H1 (cell line): ENCODE measurements around the gene SCAMP5. TPM values are rescaled to one million over a fixed set of nuclear protein-coding genes. Genes with fewer than 3 reads are reported as not detected.

Experiments
- CTCF ChIA-PET: fragments of 300-600 bp; sonication (Branson Sonifier 250); formaldehyde crosslinking; loops from one replicate; lab custom pipeline; 2021; ENCODE audit not compliant: partially characterized antibody; lab: Charles Lee
- POLR2A ChIA-PET: fragments of 300-600 bp; sonication (Branson Sonifier 250); formaldehyde crosslinking; loops from one replicate; lab custom pipeline; 2021; ENCODE audit warnings: inconsistent platforms; ENCODE audit not compliant: partially characterized antibody; lab: Charles Lee
- DNase-seq, 2 experiments: peaks; one replicate each; pipeline versions ENCODE4 v3.0.0 to v3.0.0-alpha.2; 2010 to 2022; ENCODE audit warnings: low spot score in 2 of 2, low read depth in 1 of 2, mixed read lengths in 1 of 2
- FAIRE-seq: peaks from 2 replicates; lab custom pipeline; 2011; peaks lifted over from hg19 to GRCh38; lab: Jason Lieb, UNC
- H2AFZ ChIP-seq: 2 replicates; pipeline ENCODE4 v1.8.1; 2012; ENCODE audit warnings: low read length, inconsistent platforms
- H2AK5ac ChIP-seq: 2 replicates; pipeline ENCODE4 v1.6.1; 2013; ENCODE audit warnings: low read depth, low read length
- H2BK120ac ChIP-seq: replicated peaks from 2 replicates; pipeline ENCODE3; 2013; ENCODE audit warnings: low read depth, low read length, inconsistent platforms
- H2BK12ac ChIP-seq: 2 replicates; pipeline ENCODE4 v1.6.1; 2013; ENCODE audit warnings: low read depth, low read length
- H2BK15ac ChIP-seq: 2 replicates; pipeline ENCODE4 v1.6.1; 2013; ENCODE audit warnings: low read length
- H2BK20ac ChIP-seq: 2 replicates; pipeline ENCODE4 v1.6.1; 2013; ENCODE audit warnings: low read length
- H2BK5ac ChIP-seq: 2 replicates; pipeline ENCODE4 v1.6.1; 2013; ENCODE audit warnings: low read depth, low read length
- H3K14ac ChIP-seq: 2 replicates; pipeline ENCODE4 v1.6.1; 2013; ENCODE audit warnings: inconsistent platforms; ENCODE audit not compliant: insufficient read length
- H3K18ac ChIP-seq: 2 replicates; pipeline ENCODE4 v1.6.1; 2013; ENCODE audit warnings: low read length; ENCODE audit errors: extremely low read depth
- H3K23ac ChIP-seq: 2 replicates; pipeline ENCODE4 v1.6.1; 2013; ENCODE audit warnings: inconsistent platforms; ENCODE audit not compliant: insufficient read length
- H3K23me2 ChIP-seq: 2 replicates; pipeline ENCODE4 v1.6.1; 2013; ENCODE audit warnings: low read depth, low read length
- H3K27ac ChIP-seq: 2 replicates; pipeline ENCODE4 v1.6.1; 2011; ENCODE audit warnings: low read depth, low read length, inconsistent platforms
- H3K27me3 ChIP-seq, 4 experiments: replicated peaks in 1 of 4; 1 replicate in 1 of 4; 2 replicates in 3 of 4; pipeline versions ENCODE4 v1.6.1 to v1.8.1; 2011 to 2013; ENCODE audit warnings: low read length in 3 of 4, mild to moderate bottlenecking in 3 of 4, inconsistent platforms in 2 of 4, mixed read lengths in 2 of 4, moderate library complexity in 1 of 4; ENCODE audit not compliant: control insufficient read depth in 3 of 4, insufficient read depth in 3 of 4; ENCODE audit errors: extremely low read depth in 1 of 4
- H3K36me3 ChIP-seq, 4 experiments: 2 replicates each; pipeline versions ENCODE4 v1.6.1 to v1.8.1; 2011 to 2013; ENCODE audit warnings: mild to moderate bottlenecking in 4 of 4, low read length in 3 of 4, moderate library complexity in 2 of 4, control low read depth in 1 of 4, inconsistent platforms in 1 of 4; ENCODE audit not compliant: insufficient read depth in 4 of 4, control insufficient read depth in 2 of 4
- H3K4ac ChIP-seq: replicated peaks from 2 replicates; pipeline ENCODE3; 2013; ENCODE audit warnings: low read length, low read depth, mixed read lengths, inconsistent platforms; ENCODE audit not compliant: insufficient read length
- H3K4me1 ChIP-seq, 4 experiments: replicated peaks in 1 of 4; 1 replicate in 1 of 4; 2 replicates in 3 of 4; pipeline versions ENCODE4 v1.6.1 to v1.8.1; 2011 to 2013; ENCODE audit warnings: low read length in 3 of 4, inconsistent platforms in 2 of 4, mixed read lengths in 1 of 4; ENCODE audit not compliant: insufficient read depth in 4 of 4, control insufficient read depth in 3 of 4
- H3K4me2 ChIP-seq, 2 experiments: 2 replicates each; pipeline versions ENCODE4 v1.6.1 to v1.8.1; 2011 to 2013; ENCODE audit warnings: low read depth in 2 of 2, low read length in 2 of 2, control low read depth in 1 of 2, inconsistent platforms in 1 of 2, mild to moderate bottlenecking in 1 of 2; ENCODE audit not compliant: insufficient read depth in 1 of 2
- H3K4me3 ChIP-seq, 4 experiments: fragments of 200-600, 300-600 bp in 1 of 4; sonication (generic), shearing (Covaris generic), sonication (Bioruptor Twin) in 1 of 4; 2 replicates each; pipeline versions ENCODE4 v1.5.1 to v1.8.1; 2011 to 2016; ENCODE audit warnings: low read length in 4 of 4, low read depth in 3 of 4, control low read depth in 2 of 4, inconsistent platforms in 2 of 4, mild to moderate bottlenecking in 2 of 4, mixed read lengths in 1 of 4, moderate library complexity in 1 of 4; ENCODE audit not compliant: insufficient read depth in 2 of 4; ENCODE audit errors: extremely low read depth in 1 of 4
- H3K56ac ChIP-seq: replicated peaks from 2 replicates; pipeline ENCODE3; 2013; ENCODE audit warnings: low read depth, mild to moderate bottlenecking, mixed read lengths, low read length, inconsistent platforms; ENCODE audit not compliant: insufficient read length
- H3K79me1 ChIP-seq: 2 replicates; pipeline ENCODE4 v1.6.1; 2013; ENCODE audit warnings: low read depth, low read length, control low read depth
- H3K79me2 ChIP-seq, 2 experiments: 2 replicates each; pipeline versions ENCODE4 v1.6.1 to v1.8.1; 2012 to 2013; ENCODE audit warnings: low read length in 2 of 2, mild to moderate bottlenecking in 2 of 2, inconsistent platforms in 1 of 2; ENCODE audit not compliant: insufficient read depth in 2 of 2, control insufficient read depth in 1 of 2
- H3K9ac ChIP-seq, 4 experiments: replicated peaks in 1 of 4; 1 replicate in 1 of 4; 2 replicates in 3 of 4; pipeline versions ENCODE4 v1.6.1 to v1.8.1; 2011 to 2013; ENCODE audit warnings: low read depth in 3 of 4, low read length in 3 of 4, control low read depth in 2 of 4, mild to moderate bottlenecking in 2 of 4, moderate library complexity in 2 of 4, inconsistent platforms in 1 of 4; ENCODE audit errors: extremely low read depth in 1 of 4
- H3K9me3 ChIP-seq, 2 experiments: 2 replicates each; pipeline versions ENCODE4 v1.6.1 to v1.8.1; 2012 to 2013; ENCODE audit warnings: mild to moderate bottlenecking in 2 of 2, moderate library complexity in 2 of 2, control low read depth in 1 of 2, inconsistent platforms in 1 of 2, low read depth in 1 of 2, low read length in 1 of 2, mixed read lengths in 1 of 2; ENCODE audit not compliant: insufficient read depth in 2 of 2
- H4K20me1 ChIP-seq, 2 experiments: replicated peaks in 1 of 2; 2 replicates each; pipeline versions ENCODE3 to v1.8.1; 2011 to 2013; ENCODE audit warnings: inconsistent platforms in 2 of 2, low read length in 2 of 2, mild to moderate bottlenecking in 1 of 2; ENCODE audit not compliant: insufficient read depth in 2 of 2, control insufficient read depth in 1 of 2
- H4K5ac ChIP-seq: 2 replicates; pipeline ENCODE4 v1.6.1; 2013; ENCODE audit warnings: low read length, low read depth, mixed read lengths, inconsistent platforms; ENCODE audit not compliant: insufficient read length
- H4K8ac ChIP-seq: 2 replicates; pipeline ENCODE4 v1.8.0; 2013; ENCODE audit warnings: mild to moderate bottlenecking, moderate library complexity, low read length, inconsistent platforms; ENCODE audit not compliant: insufficient read depth; ENCODE audit errors: extremely low read depth
- H4K91ac ChIP-seq: replicated peaks from 2 replicates; pipeline ENCODE3; 2013; ENCODE audit warnings: low read length, mixed read lengths, inconsistent platforms; ENCODE audit not compliant: insufficient read length
- ASH2L ChIP-seq: fragments of 200-600, 300-600 bp; sonication (generic); IDR thresholded peaks from one replicate; pipeline ENCODE4 v1.7.1; 2017; ENCODE audit warnings: low read length
- BACH1 ChIP-seq: IDR thresholded peaks from 2 replicates; pipeline ENCODE4 v1.6.1; 2012; ENCODE audit warnings: low read length, improper control_type of control experiment
- CBX5 ChIP-seq: fragments of 300-800, 300-1000 bp; sonication (generic); IDR thresholded peaks from 2 replicates; pipeline ENCODE4 v1.7.1; 2016; ENCODE audit warnings: antibody characterized with exemption, low read length, low read depth
- CEBPB ChIP-seq: IDR thresholded peaks from 2 replicates; pipeline ENCODE4 v1.6.1; 2012; ENCODE audit warnings: low read depth, low read length
- CREB1 ChIP-seq: IDR thresholded peaks from 2 replicates; pipeline ENCODE4 v1.6.1; 2012; ENCODE audit warnings: inconsistent platforms
- FOSL1 ChIP-seq: IDR thresholded peaks from 2 replicates; pipeline ENCODE4 v1.6.1; 2011; ENCODE audit warnings: mild to moderate bottlenecking, low read depth, low read length, moderate library complexity; ENCODE audit not compliant: insufficient read depth
- KDM4A ChIP-seq: IDR thresholded peaks from one replicate; pipeline ENCODE4 v1.7.1; 2012; ENCODE audit warnings: low read depth, mild to moderate bottlenecking, moderate library complexity, low read length, inconsistent platforms; ENCODE audit not compliant: severe bottlenecking
- SAP30 ChIP-seq: fragments of 300-600 bp; sonication (generic); IDR thresholded peaks from 2 replicates; pipeline ENCODE4 v1.7.1; 2012; ENCODE audit warnings: low read length, moderate library complexity, mild to moderate bottlenecking, inconsistent platforms; ENCODE audit not compliant: insufficient read depth, insufficient replicate concordance
- SIRT6 ChIP-seq: IDR thresholded peaks from one replicate; pipeline ENCODE4 v1.7.1; 2012; ENCODE audit warnings: low read length, inconsistent platforms
- TBP ChIP-seq: IDR thresholded peaks from 2 replicates; pipeline ENCODE4 v1.6.1; 2011; ENCODE audit warnings: low read depth, low read length, improper control_type of control experiment
- YY1 ChIP-seq: IDR thresholded peaks from 2 replicates; pipeline ENCODE4 v1.6.1; 2011; ENCODE audit warnings: low read depth, mild to moderate bottlenecking, low read length
- WGBS, 2 experiments: shearing (Covaris generic) in 1 of 2; methylation state at CpG; one replicate each; pipeline versions ENCODE4 v1.1.6 to v1.1.7; 2013 to 2015; ENCODE audit warnings: low lambda C conversion rate in 2 of 2, mixed read lengths in 2 of 2, inconsistent platforms in 1 of 2, low coverage in 1 of 2, missing lambda C conversion rate in 1 of 2; ENCODE audit not compliant: insufficient replicate concordance in 2 of 2, insufficient coverage in 1 of 2, insufficient read length in 1 of 2; ENCODE audit errors: extremely low coverage in 1 of 2, missing lambda C conversion rate in 1 of 2; 5-methylcytosine and 5-hydroxymethylcytosine counted together
- polyA plus RNA-seq, 7 experiments: library from polyadenylated mRNA; depleted of rRNA in 3 of 7; stranded (reverse) in 5 of 7; unstranded in 2 of 7; fragments of >200 nt in 5 of 7; fragments of 200-250 nt in 2 of 7; gene quantifications; 1 replicate in 5 of 7; 2 replicates in 1 of 7; 4 replicates in 1 of 7; pipeline versions ENCODE4 v1.2.1 to v1.2.3, GENCODE V29; 2011 to 2013; ENCODE audit warnings: missing spikeins in 2 of 7, mixed read lengths in 2 of 7
- total RNA-seq: library from RNA; stranded (reverse); fragmentation: NEBNext Ultra II Directional; extraction: Animal tissue kit (Norgen Biotek cat#: 25700); gene quantifications from 2 replicates; pipeline ENCODE4 v1.2.1, GENCODE V29; 2021
- TF ChIP-seq, protein P1 (sequence below): IDR thresholded peaks from 2 replicates; pipeline ENCODE4 v1.6.1; 2012; ENCODE audit warnings: inconsistent platforms

Gene SCAMP5
- total and polyA plus RNA-seq, 2 of the 8 experiments (the other 6 are each of a cell fraction or from before 2014, with no cell fraction given) = 55.4 to 94.7 TPM

- no peak overlapping the region for H2BK15ac ChIP-seq
- no peak overlapping the region for H4K8ac ChIP-seq
- CTCF ChIA-PET = interaction anchor here (0.7 to 1.7 kb wide), 4 partner anchors 13 to 255 kb away, joined by 3 to 7 read pairs (median 4); no protein-coding TSS in a partner anchor
- TF ChIP-seq CREB1 = no peak
- TF ChIP-seq BACH1 = no peak
- no peak for TF ChIP-seq ASH2L
- TF ChIP-seq, protein P1, sequence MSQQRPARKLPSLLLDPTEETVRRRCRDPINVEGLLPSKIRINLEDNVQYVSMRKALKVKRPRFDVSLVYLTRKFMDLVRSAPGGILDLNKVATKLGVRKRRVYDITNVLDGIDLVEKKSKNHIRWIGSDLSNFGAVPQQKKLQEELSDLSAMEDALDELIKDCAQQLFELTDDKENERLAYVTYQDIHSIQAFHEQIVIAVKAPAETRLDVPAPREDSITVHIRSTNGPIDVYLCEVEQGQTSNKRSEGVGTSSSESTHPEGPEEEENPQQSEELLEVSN = no peak
- no peak for TF ChIP-seq SAP30
- no peak for TF ChIP-seq CBX5
- no peak for TF ChIP-seq KDM4A
- no peak for TF ChIP-seq YY1
- no peak for TF ChIP-seq SIRT6
- no peak for TF ChIP-seq FOSL1
- TF ChIP-seq TBP = no peak
- TF ChIP-seq CEBPB = no peak
Observed at GRCh38 chr15:75052972-75053747, 57.8 kb downstream of the SCAMP5 start.

More at GRCh38 chr15:75052972-75053747, 57.8 kb downstream of the SCAMP5 start:
- H3K23me2 ChIP-seq = no peaks in the 10 kb centered on the region
- no peak overlapping the region for H2BK20ac ChIP-seq
- WGBS, 2 experiments = 89% methylated on average over 4 of the region's 5 CpGs; no CpG with 5 or more reads in 1 of the 2 experiments
- no peak overlapping the region for H3K18ac ChIP-seq
- no peaks in the 10 kb centered on the region for H3K9me3 ChIP-seq
- H3K27ac ChIP-seq = no peak overlapping the region
- no peak overlapping the region for H2BK5ac ChIP-seq
- H3K23ac ChIP-seq = no peak overlapping the region
- H3K9ac ChIP-seq = no peak overlapping the region
- no peaks in the 10 kb centered on the region for H3K27me3 ChIP-seq
- H3K4ac ChIP-seq = no peak overlapping the region
- DNase-seq = no peak
- H3K36me3 ChIP-seq = no peaks in the 10 kb centered on the region; a peak in 1 of 8 replicates
- no peak for FAIRE-seq
- H3K56ac ChIP-seq = no peak overlapping the region
- H3K4me2 ChIP-seq = no peak overlapping the region
- H2BK12ac ChIP-seq = no peak overlapping the region
- no peak overlapping the region for H4K5ac ChIP-seq
- H2BK120ac ChIP-seq = no peak overlapping the region
- H3K79me2 ChIP-seq = no peaks in the 10 kb centered on the region
- no peak overlapping the region for H4K91ac ChIP-seq
- H3K4me3 ChIP-seq = no peak overlapping the region
- no peak overlapping the region for H2AK5ac ChIP-seq
- no peak overlapping the region for H2AFZ ChIP-seq
- H3K79me1 ChIP-seq = no peaks in the 10 kb centered on the region
- H3K4me1 ChIP-seq = no peaks in the 10 kb centered on the region
- H4K20me1 ChIP-seq = peaks cover 0 to 6% of the 10 kb centered on the region in 2 experiments
- POLR2A ChIA-PET = interaction anchor here (0.7 to 1.3 kb wide), 3 partner anchors 10 to 201 kb away, joined by 3 read pairs; no protein-coding TSS in a partner anchor
- H3K14ac ChIP-seq = no peak overlapping the region
